ENCODE data around the gene IKZF1. TPM values are rescaled to one million over a fixed set of nuclear protein-coding genes. Genes with fewer than 3 reads are reported as not detected.

IKZF1 gene
- total and polyA plus RNA-seq, 2 donors (not counting 1 experiment from before 2014, with no cell fraction given): 0.01 TPM; not detected in 1

- Histone ChIP-seq H3K9ac (ENCODE audit: insufficient read depth, low read length) (no peak overlapping the region), H2AFZ (ENCODE audit: low read length) (no peak overlapping the region), H3K36me3 (ENCODE audit: control insufficient read depth, insufficient read depth, low read length) (no peaks in the 10 kb centered on the region), H3K4me2 (ENCODE audit: extremely low read depth, insufficient read depth, low read length) (no peak overlapping the region), H3K9me3 (ENCODE audit: control insufficient read depth, insufficient read depth, low read depth, low read length) (no peaks in the 10 kb centered on the region), H3K4me1 (ENCODE audit: control insufficient read depth, extremely low read depth, insufficient read depth, low read length) (no peaks in the 10 kb centered on the region), H3K4me3 (replicated peaks in 1 of 4; ENCODE audit: control extremely low read depth in 1 of 4, insufficient read depth in 1 of 4, low read depth in 3 of 4, low read length in 4 of 4) (no peak overlapping the region), H3K79me2 (ENCODE audit: control insufficient read depth, insufficient read depth, low read length) (no peaks in the 10 kb centered on the region), H3K27me3 (ENCODE audit: control insufficient read depth, insufficient read depth, low read length) (no peaks in the 10 kb centered on the region), H4K20me1 (ENCODE audit: control insufficient read depth, extremely low read depth, insufficient read depth, low read length) (no peaks in the 10 kb centered on the region), H3K27ac (ENCODE audit: insufficient read depth, low read length) (no peak overlapping the region)
- no peak for TF ChIP-seq EZH2 (IDR thresholded peaks at IDR 0.05; ENCODE audit: low read length, missing control alignments)
- TF ChIP-seq CTCF (conservative IDR thresholded peaks at IDR 0.05 in 1 of 2, IDR thresholded peaks at IDR 0.05 in 1 of 2; ENCODE audit: low read depth in 1 of 2, low read length in 2 of 2): no peak
- no peak for DNase-seq (ENCODE audit: low read depth in 2 of 2)
These were observed 9.4 kb upstream of the IKZF1 start for GRCh38 chr7:50295133-50295532.

GRCh38 chr7:50296799-50297198 lies 7.7 kb upstream of the IKZF1 start:
- TF ChIP-seq EZH2 (IDR thresholded peaks at IDR 0.05; ENCODE audit: low read length, missing control alignments) (no peak), CTCF (conservative IDR thresholded peaks at IDR 0.05 in 1 of 2, IDR thresholded peaks at IDR 0.05 in 1 of 2; ENCODE audit: low read depth in 1 of 2, low read length in 2 of 2) (no peak)
- Histone ChIP-seq H3K27me3 (ENCODE audit: control insufficient read depth, insufficient read depth, low read length) (no peaks in the 10 kb centered on the region), H3K9me3 (ENCODE audit: control insufficient read depth, insufficient read depth, low read depth, low read length) (no peaks in the 10 kb centered on the region), H3K4me2 (ENCODE audit: extremely low read depth, insufficient read depth, low read length) (no peak overlapping the region), H4K20me1 (ENCODE audit: control insufficient read depth, extremely low read depth, insufficient read depth, low read length) (no peaks in the 10 kb centered on the region), H3K36me3 (ENCODE audit: control insufficient read depth, insufficient read depth, low read length) (no peaks in the 10 kb centered on the region), H3K9ac (ENCODE audit: insufficient read depth, low read length) (no peak overlapping the region), H3K4me1 (ENCODE audit: control insufficient read depth, extremely low read depth, insufficient read depth, low read length) (no peaks in the 10 kb centered on the region), H3K27ac (ENCODE audit: insufficient read depth, low read length) (no peak overlapping the region), H3K4me3 (replicated peaks in 1 of 4; ENCODE audit: control extremely low read depth in 1 of 4, insufficient read depth in 1 of 4, low read depth in 3 of 4, low read length in 4 of 4) (no peak overlapping the region), H3K79me2 (ENCODE audit: control insufficient read depth, insufficient read depth, low read length) (no peaks in the 10 kb centered on the region), H2AFZ (ENCODE audit: low read length) (no peak overlapping the region)
- DNase-seq (ENCODE audit: low read depth in 2 of 2): no peak

GRCh38 chr7:50298811-50299562 lies 5.5 kb upstream of the IKZF1 start:
- H3K9ac ChIP-seq (ENCODE audit: insufficient read depth, low read length): no peak overlapping the region
- no peaks in the 10 kb centered on the region for H3K79me2 ChIP-seq (ENCODE audit: control insufficient read depth, insufficient read depth, low read length)
- TF ChIP-seq EZH2 (IDR thresholded peaks at IDR 0.05; ENCODE audit: low read length, missing control alignments) (no peak), CTCF (conservative IDR thresholded peaks at IDR 0.05 in 1 of 2, IDR thresholded peaks at IDR 0.05 in 1 of 2; ENCODE audit: low read depth in 1 of 2, low read length in 2 of 2) (no peak)
- H3K4me3 ChIP-seq (replicated peaks in 1 of 4; ENCODE audit: control extremely low read depth in 1 of 4, insufficient read depth in 1 of 4, low read depth in 3 of 4, low read length in 4 of 4): no peak overlapping the region
- H4K20me1 ChIP-seq (ENCODE audit: control insufficient read depth, extremely low read depth, insufficient read depth, low read length): no peaks in the 10 kb centered on the region
- H3K4me2 ChIP-seq (ENCODE audit: extremely low read depth, insufficient read depth, low read length): no peak overlapping the region
- H3K27me3 ChIP-seq (ENCODE audit: control insufficient read depth, insufficient read depth, low read length): peaks cover 10% of the 10 kb centered on the region
- no peak overlapping the region for H2AFZ ChIP-seq (ENCODE audit: low read length)
- no peaks in the 10 kb centered on the region for H3K4me1 ChIP-seq (ENCODE audit: control insufficient read depth, extremely low read depth, insufficient read depth, low read length)
- no peaks in the 10 kb centered on the region for H3K36me3 ChIP-seq (ENCODE audit: control insufficient read depth, insufficient read depth, low read length)
- no peak for DNase-seq (ENCODE audit: low read depth in 2 of 2)
- H3K27ac ChIP-seq (ENCODE audit: insufficient read depth, low read length): no peak overlapping the region
- H3K9me3 ChIP-seq (ENCODE audit: control insufficient read depth, insufficient read depth, low read depth, low read length): no peaks in the 10 kb centered on the region
